Measurements from ENCODE around the gene S100A7.

The S100A7 gene

GRCh38 chr1:153431002-153431401 lies 29.4 kb downstream of the S100A7 start:
- no peak overlapping the region for H3K4me3 ChIP-seq (ENCODE audit: low read length)
- no peak for DNase-seq (ENCODE audit: low read depth)
- TF ChIP-seq, protein P1, sequence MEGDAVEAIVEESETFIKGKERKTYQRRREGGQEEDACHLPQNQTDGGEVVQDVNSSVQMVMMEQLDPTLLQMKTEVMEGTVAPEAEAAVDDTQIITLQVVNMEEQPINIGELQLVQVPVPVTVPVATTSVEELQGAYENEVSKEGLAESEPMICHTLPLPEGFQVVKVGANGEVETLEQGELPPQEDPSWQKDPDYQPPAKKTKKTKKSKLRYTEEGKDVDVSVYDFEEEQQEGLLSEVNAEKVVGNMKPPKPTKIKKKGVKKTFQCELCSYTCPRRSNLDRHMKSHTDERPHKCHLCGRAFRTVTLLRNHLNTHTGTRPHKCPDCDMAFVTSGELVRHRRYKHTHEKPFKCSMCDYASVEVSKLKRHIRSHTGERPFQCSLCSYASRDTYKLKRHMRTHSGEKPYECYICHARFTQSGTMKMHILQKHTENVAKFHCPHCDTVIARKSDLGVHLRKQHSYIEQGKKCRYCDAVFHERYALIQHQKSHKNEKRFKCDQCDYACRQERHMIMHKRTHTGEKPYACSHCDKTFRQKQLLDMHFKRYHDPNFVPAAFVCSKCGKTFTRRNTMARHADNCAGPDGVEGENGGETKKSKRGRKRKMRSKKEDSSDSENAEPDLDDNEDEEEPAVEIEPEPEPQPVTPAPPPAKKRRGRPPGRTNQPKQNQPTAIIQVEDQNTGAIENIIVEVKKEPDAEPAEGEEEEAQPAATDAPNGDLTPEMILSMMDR (conservative IDR thresholded peaks at IDR 0.05; ENCODE audit: low read length): no peak

DNA sequence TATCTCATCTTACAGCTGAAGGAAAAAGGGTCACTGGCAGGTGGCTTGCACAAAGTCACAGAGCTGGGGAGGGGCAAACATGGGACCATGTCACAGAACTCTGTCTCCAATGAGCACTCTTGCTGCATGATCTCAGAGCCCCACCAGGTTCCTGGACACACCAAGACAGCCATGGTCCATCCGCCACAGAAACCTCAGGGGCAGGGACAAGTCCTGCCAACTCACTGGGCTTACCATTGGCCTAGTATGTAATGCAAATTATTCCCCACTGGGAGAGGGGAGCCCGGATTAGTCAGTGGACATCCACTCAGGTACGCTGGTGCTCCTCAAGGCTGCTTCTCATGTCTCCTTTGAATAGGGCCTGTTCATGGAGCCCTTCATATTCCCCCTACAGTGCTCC lies 29.9 kb downstream of the S100A7 start:
- no peak overlapping the region for H3K4me3 ChIP-seq (ENCODE audit: low read length)
- TF ChIP-seq, protein P1 (conservative IDR thresholded peaks at IDR 0.05; ENCODE audit: low read length): no peak
- DNase-seq (ENCODE audit: low read depth): no peak

GRCh38 chr1:153430166-153430553 lies 30.3 kb downstream of the S100A7 start:
- DNase-seq (ENCODE audit: low read depth): no peak
- H3K4me3 ChIP-seq (ENCODE audit: low read length): no peak overlapping the region
- TF ChIP-seq, protein P1 (conservative IDR thresholded peaks at IDR 0.05; ENCODE audit: low read length): no peak

DNA sequence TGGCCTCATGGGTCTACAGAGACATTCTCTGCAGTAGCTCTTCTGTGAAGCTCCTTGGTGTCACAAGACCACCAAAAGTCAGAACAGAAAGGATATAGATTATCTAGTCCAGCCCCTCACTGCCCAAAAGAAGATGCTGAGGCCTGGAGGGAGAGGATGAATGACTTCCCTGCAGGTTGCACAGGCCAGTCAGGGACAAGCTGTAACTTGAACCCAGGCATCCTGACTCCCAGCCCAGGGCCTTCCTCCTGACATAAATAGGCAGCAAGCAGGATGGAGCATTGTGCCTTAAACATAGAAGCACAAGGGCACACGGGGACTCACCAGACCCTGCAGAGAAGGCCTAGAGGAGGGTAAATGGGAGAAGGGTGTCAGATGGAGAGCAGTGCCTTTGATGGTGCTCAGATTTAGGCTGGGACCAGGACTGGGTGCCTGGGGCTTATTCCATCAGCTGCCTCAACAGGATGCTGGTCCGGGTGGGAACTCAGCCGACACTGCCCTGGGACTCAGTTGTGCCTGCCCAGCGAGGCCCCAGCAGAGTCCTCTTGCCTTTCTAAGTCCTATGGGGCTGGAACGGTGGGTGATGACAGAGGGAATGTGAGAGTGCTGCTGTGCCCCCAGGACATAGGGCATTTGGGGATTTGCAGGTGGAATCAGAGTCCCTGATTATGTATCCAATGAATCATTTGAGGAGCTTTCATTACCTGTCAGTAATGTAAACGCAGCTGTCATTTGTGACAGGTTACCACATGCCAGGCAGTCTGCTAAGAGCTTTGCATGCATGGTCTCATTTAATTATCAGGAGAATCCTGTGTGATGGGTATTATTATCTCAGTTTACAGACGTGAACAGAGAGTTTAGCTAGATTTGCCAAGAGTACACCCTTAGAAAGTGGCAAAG lies 30.9 kb downstream of the S100A7 start:
- no peak overlapping the region for H3K4me3 ChIP-seq (ENCODE audit: low read length)
- DNase-seq (ENCODE audit: low read depth): no peak
- TF ChIP-seq, protein P1 (conservative IDR thresholded peaks at IDR 0.05; ENCODE audit: low read length): no peak

DNA sequence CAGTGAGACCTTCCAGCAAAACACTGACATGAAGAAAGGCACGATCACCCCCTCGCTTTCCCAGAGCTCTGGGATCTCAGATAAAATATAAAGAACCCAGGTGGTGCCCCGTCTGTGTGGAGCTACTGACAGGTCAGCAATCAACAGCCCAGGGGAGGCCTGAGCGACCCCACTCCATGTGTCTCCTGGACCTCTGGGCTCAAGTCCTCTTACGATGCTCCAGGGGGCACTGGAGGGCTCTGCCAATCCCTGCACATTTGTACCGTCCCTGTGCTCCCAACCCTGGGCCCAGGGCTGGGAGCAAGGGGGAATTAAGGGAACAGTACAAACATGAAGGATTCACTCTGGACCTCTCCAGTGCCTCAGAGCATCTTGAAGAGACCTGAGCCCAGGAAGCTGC lies 31.7 kb downstream of the S100A7 start:
- no peak overlapping the region for H3K4me3 ChIP-seq (ENCODE audit: low read length)
- TF ChIP-seq, protein P1 (conservative IDR thresholded peaks at IDR 0.05; ENCODE audit: low read length): no peak
- DNase-seq (ENCODE audit: low read depth): no peak

- H3K4me3 ChIP-seq (ENCODE audit: low read length): no peak overlapping the region
- TF ChIP-seq, protein P1 (conservative IDR thresholded peaks at IDR 0.05; ENCODE audit: low read length): no peak
- no peak for DNase-seq (ENCODE audit: low read depth)
These were observed 32.3 kb downstream of the S100A7 start for GRCh38 chr1:153428073-153428638.

- no peak overlapping the region for H3K4me3 ChIP-seq (ENCODE audit: low read length)
- DNase-seq (ENCODE audit: low read depth): no peak
- TF ChIP-seq, protein P1 (conservative IDR thresholded peaks at IDR 0.05; ENCODE audit: low read length): no peak
These were observed 33.6 kb downstream of the S100A7 start for GRCh38 chr1:153426809-153427208.
